HepG2 (cell line): ENCODE measurements around the gene CIDEA.

Experiments
- CTCF ChIP-seq: sonication (generic); formaldehyde crosslinking; IDR thresholded peaks from 2 replicates; pipeline ENCODE4 v1.5.0; 2020; ENCODE audit warnings: mild to moderate bottlenecking, missing genetic modification reagents, moderate library complexity
- EHMT2 ChIP-seq: fragments of 200-600 bp; sonication (generic); IDR thresholded peaks from 2 replicates; pipeline ENCODE4 v1.7.0; 2017; ENCODE audit warnings: antibody characterized with exemption, low read depth, low read length, borderline replicate concordance
- EZH2 ChIP-seq: conservative IDR thresholded peaks from 2 replicates; pipeline ENCODE4 v1.6.1; 2012; ENCODE audit warnings: mild to moderate bottlenecking, low read depth, low read length, moderate library complexity
- FOXA3 ChIP-seq: IDR thresholded peaks from 2 replicates; pipeline ENCODE4 v1.6.1; 2016; ENCODE audit warnings: missing genetic modification reagents, missing compliant biosample characterization
- FOXP4 ChIP-seq: sonication (generic); formaldehyde crosslinking; IDR thresholded peaks from 2 replicates; pipeline ENCODE4 v1.4.0; 2020; ENCODE audit warnings: missing genetic modification reagents
- MED8 ChIP-seq: sonication (generic); formaldehyde crosslinking; IDR thresholded peaks from 2 replicates; pipeline ENCODE4 v1.8.1; 2023; ENCODE audit warnings: mild to moderate bottlenecking, missing genetic modification reagents; ENCODE audit not compliant: insufficient replicate concordance
- PCBP1 ChIP-seq: fragments of 200-400 bp; formaldehyde crosslinking; IDR thresholded peaks from 2 replicates; pipeline ENCODE4 v1.6.1; 2017; ENCODE audit warnings: mild to moderate bottlenecking, low read depth, low read length, borderline replicate concordance
- POLR2G ChIP-seq: fragments of 200-400 bp; formaldehyde crosslinking; IDR thresholded peaks from 2 replicates; pipeline ENCODE4 v1.6.1; 2018; ENCODE audit warnings: mild to moderate bottlenecking, low read depth, low read length, moderate library complexity
- RCOR2 ChIP-seq: IDR thresholded peaks from 2 replicates; pipeline ENCODE4 v1.6.1; 2016; ENCODE audit warnings: missing biosample characterization, missing genetic modification reagents
- SMAD1 ChIP-seq: sonication (generic); formaldehyde crosslinking; IDR thresholded peaks from 2 replicates; pipeline ENCODE4 v1.4.0; 2020; ENCODE audit warnings: missing genetic modification reagents, low read depth, mild to moderate bottlenecking, borderline replicate concordance
- SOX5 ChIP-seq: IDR thresholded peaks from 2 replicates; pipeline ENCODE4 v1.6.1; 2016; ENCODE audit warnings: borderline replicate concordance
- ZNF24 ChIP-seq: fragments of 450-650 bp; IDR thresholded peaks from 2 replicates; pipeline ENCODE4 v1.6.1; 2017; ENCODE audit warnings: antibody characterized with exemption, mild to moderate bottlenecking
- ZNF253 ChIP-seq: sonication (generic); formaldehyde crosslinking; IDR thresholded peaks from 2 replicates; pipeline ENCODE4 v1.8.0; 2022; ENCODE audit warnings: mild to moderate bottlenecking, missing genetic modification reagents, borderline replicate concordance
- ZNF563 ChIP-seq: sonication (generic); formaldehyde crosslinking; IDR thresholded peaks from 2 replicates; pipeline ENCODE4 v1.8.0; 2022; ENCODE audit warnings: mild to moderate bottlenecking, moderate library complexity, missing genetic modification reagents

GRCh38 chr18:12257996-12258718, 4.0 kb downstream of the CIDEA start:
- TF ChIP-seq EZH2 = no peak
- no peak for TF ChIP-seq ZNF563
- TF ChIP-seq SMAD1 (CRISPR knock-in tag) = no peak
- TF ChIP-seq ZNF253 (CRISPR knock-in tag) = no peak
- no peak for TF ChIP-seq POLR2G
- TF ChIP-seq EHMT2 = no peak
- TF ChIP-seq RCOR2 = no peak
- no peak for TF ChIP-seq PCBP1
- no peak for TF ChIP-seq SOX5 (CRISPR knock-in tag)
- TF ChIP-seq ZNF24 = no peak
- no peak for TF ChIP-seq CTCF (CRISPR knock-in tag)
- no peak for TF ChIP-seq MED8
- TF ChIP-seq FOXP4 (CRISPR knock-in tag) = no peak
- TF ChIP-seq FOXA3 (CRISPR knock-in tag) = no peak
